Smooth muscle cell (in vitro differentiated cells): ENCODE results near the gene BCOR. TPM values are rescaled to one million over a fixed set of nuclear protein-coding genes. Genes with fewer than 3 reads are reported as not detected.

Experiments
- DNase-seq: peaks from one replicate; lab custom pipeline; 2025; ENCODE audit not compliant: unreplicated experiment; lab: John Stamatoyannopoulos, UW
- H2AFZ ChIP-seq: fragments of 200-600 bp; sonication (generic); 2 replicates; pipeline ENCODE4 v1.6.0; 2016; ENCODE audit warnings: antibody characterized with exemption, low read depth, mild to moderate bottlenecking
- H3F3A ChIP-seq: fragments of 200-600 bp; sonication (generic); 2 replicates; pipeline ENCODE4 v1.6.0; 2017; ENCODE audit warnings: antibody characterized with exemption, low read depth
- H3K27ac ChIP-seq: fragments of 200-600 bp; sonication (generic); 2 replicates; pipeline ENCODE4 v1.5.1; 2016; ENCODE audit warnings: low read depth, mild to moderate bottlenecking
- H3K27me3 ChIP-seq: fragments of 200-600 bp; sonication (generic); 2 replicates; pipeline ENCODE4 v1.6.1; 2016; ENCODE audit warnings: low read depth, mild to moderate bottlenecking
- H3K36me3 ChIP-seq: fragments of 200-600 bp; sonication (generic); 2 replicates; pipeline ENCODE4 v1.5.1; 2016; ENCODE audit warnings: low read depth
- H3K4me1 ChIP-seq: fragments of 200-600 bp; sonication (generic); 2 replicates; pipeline ENCODE4 v1.5.1; 2016; ENCODE audit warnings: low read depth
- H3K4me2 ChIP-seq: fragments of 200-600 bp; sonication (generic); 2 replicates; pipeline ENCODE4 v1.6.0; 2016; ENCODE audit warnings: mild to moderate bottlenecking
- H3K4me3 ChIP-seq: fragments of 200-600 bp; sonication (generic); 2 replicates; pipeline ENCODE4 v1.5.1; 2016; ENCODE audit warnings: mild to moderate bottlenecking
- H3K79me2 ChIP-seq: fragments of 200-600 bp; sonication (generic); 2 replicates; pipeline ENCODE4 v1.6.0; 2016; ENCODE audit warnings: low read depth, mild to moderate bottlenecking
- H3K9ac ChIP-seq: fragments of 200-600 bp; sonication (generic); 2 replicates; pipeline ENCODE4 v1.6.0; 2016; ENCODE audit warnings: low read depth
- H3K9me3 ChIP-seq: fragments of 200-600 bp; sonication (generic); replicated peaks from 2 replicates; pipeline ENCODE4 v1.5.1; 2016; ENCODE audit warnings: low read depth
- H4K20me1 ChIP-seq: fragments of 200-600 bp; sonication (generic); 2 replicates; pipeline ENCODE4 v1.6.0; 2016; ENCODE audit warnings: low read depth
- WGBS: methylation state at CpG from one replicate; pipeline ENCODE4 v1.1.7; 2016; ENCODE audit warnings: low lambda C conversion rate; 5-methylcytosine and 5-hydroxymethylcytosine counted together
- polyA plus RNA-seq: library from polyadenylated mRNA; unstranded; fragments of >200 nt; fragmentation: Nextera tagmentation; extraction: Ambion mirVana; gene quantifications from 2 replicates; pipeline ENCODE4 v1.2.1, GENCODE V29; 2016
- total RNA-seq: library from RNA; depleted of rRNA; stranded (reverse); fragments of >200 nt; gene quantifications from 2 replicates; pipeline ENCODE4 v1.2.3, GENCODE V29; 2014
- TF ChIP-seq, protein P1 (sequence below): fragments of 200-600 bp; sonication (generic); IDR thresholded peaks from 2 replicates; pipeline ENCODE4 v1.5.1; 2017; ENCODE audit warnings: borderline replicate concordance, mild to moderate bottlenecking, antibody characterized with exemption; ENCODE audit not compliant: insufficient read depth, poor library complexity, severe bottlenecking

Gene BCOR
- total and polyA plus RNA-seq, 2 experiments from 2014 or later, result 19.5 to 28.0 TPM

DNA sequence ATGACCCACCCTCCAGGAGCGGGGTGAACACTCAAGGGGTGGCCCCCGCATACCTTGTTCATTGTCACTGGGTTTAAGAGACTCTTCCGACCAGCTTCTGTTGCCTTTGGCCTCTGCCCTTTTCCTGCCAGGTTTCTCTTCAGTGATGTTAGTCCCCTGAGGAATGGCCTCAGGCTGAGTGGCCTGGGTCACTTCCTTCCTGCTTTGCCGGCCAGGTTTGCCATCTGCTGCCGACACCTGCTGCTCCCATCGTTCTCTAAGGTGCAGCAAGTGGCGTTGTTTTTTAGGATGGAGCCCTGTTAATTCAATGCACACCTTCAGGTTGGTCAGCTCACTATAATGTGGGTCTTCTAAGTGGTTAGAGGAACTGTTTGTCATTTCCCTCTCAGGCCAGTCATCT, 34.2 kb downstream of the BCOR start:
- Histone ChIP-seq H3K27ac (no peak overlapping the region), H4K20me1 (peaks cover 67% of the 10 kb centered on the region), H3K4me2 (no peak overlapping the region), H3K27me3 (no peaks in the 10 kb centered on the region), H3K79me2 (no peaks in the 10 kb centered on the region), H2AFZ (no peak overlapping the region), H3K9ac (no peak overlapping the region), H3K4me3 (no peak overlapping the region), H3K9me3 (no peaks in the 10 kb centered on the region), H3K4me1 (no peaks in the 10 kb centered on the region), H3F3A (no peaks in the 10 kb centered on the region), H3K36me3 (peaks cover 3% of the 10 kb centered on the region)
- no peak for DNase-seq
- TF ChIP-seq, protein P1, sequence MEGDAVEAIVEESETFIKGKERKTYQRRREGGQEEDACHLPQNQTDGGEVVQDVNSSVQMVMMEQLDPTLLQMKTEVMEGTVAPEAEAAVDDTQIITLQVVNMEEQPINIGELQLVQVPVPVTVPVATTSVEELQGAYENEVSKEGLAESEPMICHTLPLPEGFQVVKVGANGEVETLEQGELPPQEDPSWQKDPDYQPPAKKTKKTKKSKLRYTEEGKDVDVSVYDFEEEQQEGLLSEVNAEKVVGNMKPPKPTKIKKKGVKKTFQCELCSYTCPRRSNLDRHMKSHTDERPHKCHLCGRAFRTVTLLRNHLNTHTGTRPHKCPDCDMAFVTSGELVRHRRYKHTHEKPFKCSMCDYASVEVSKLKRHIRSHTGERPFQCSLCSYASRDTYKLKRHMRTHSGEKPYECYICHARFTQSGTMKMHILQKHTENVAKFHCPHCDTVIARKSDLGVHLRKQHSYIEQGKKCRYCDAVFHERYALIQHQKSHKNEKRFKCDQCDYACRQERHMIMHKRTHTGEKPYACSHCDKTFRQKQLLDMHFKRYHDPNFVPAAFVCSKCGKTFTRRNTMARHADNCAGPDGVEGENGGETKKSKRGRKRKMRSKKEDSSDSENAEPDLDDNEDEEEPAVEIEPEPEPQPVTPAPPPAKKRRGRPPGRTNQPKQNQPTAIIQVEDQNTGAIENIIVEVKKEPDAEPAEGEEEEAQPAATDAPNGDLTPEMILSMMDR, result no peak
- 91% methylated on average over 7 of the region's 7 CpGs for WGBS

DNA sequence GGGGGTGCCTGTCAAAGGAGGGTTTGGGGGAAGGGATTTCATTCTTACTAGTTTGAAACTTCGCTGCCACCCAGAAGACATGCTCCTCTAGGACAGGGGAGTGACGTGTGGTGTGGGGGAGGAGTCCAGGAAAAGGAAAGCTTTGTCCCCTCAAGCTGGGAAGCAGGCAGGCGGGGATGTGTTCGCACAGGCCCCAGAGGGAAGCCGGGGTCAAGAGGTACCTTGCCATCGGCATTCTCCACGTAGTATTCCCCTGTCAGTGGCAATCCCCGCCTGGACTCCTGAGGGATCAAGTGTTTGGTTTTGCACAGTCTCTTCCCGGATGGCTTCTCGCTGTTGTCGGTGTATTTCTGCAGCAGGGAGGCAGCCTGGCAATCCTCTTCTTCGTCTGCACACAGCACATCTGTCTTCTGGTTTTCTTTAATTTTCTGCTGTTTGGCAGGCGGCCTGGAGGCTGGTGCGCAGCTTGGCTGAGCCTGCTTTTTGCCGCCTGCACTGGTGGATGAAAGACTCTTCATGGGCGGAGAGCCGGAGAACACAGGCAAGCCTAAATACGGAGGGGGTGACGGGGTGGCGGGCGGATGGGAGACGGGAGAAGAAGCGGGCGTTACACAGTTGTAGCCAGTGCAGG, 35.1 kb downstream of the BCOR start:
- no peaks in the 10 kb centered on the region for H3K4me1 ChIP-seq
- no peaks in the 10 kb centered on the region for H3K9me3 ChIP-seq
- peaks cover 3% of the 10 kb centered on the region for H3K36me3 ChIP-seq
- no peak overlapping the region for H3K4me2 ChIP-seq
- no peak overlapping the region for H2AFZ ChIP-seq
- TF ChIP-seq, protein P1, result no peak
- H3K27me3 ChIP-seq, result no peaks in the 10 kb centered on the region
- no peak overlapping the region for H3K27ac ChIP-seq
- peaks cover 67% of the 10 kb centered on the region for H4K20me1 ChIP-seq
- H3K4me3 ChIP-seq, result no peak overlapping the region
- 77% methylated on average over 24 of the region's 24 CpGs for WGBS
- H3K9ac ChIP-seq, result no peak overlapping the region
- no peak for DNase-seq
- H3F3A ChIP-seq, result no peaks in the 10 kb centered on the region
- no peaks in the 10 kb centered on the region for H3K79me2 ChIP-seq

DNA sequence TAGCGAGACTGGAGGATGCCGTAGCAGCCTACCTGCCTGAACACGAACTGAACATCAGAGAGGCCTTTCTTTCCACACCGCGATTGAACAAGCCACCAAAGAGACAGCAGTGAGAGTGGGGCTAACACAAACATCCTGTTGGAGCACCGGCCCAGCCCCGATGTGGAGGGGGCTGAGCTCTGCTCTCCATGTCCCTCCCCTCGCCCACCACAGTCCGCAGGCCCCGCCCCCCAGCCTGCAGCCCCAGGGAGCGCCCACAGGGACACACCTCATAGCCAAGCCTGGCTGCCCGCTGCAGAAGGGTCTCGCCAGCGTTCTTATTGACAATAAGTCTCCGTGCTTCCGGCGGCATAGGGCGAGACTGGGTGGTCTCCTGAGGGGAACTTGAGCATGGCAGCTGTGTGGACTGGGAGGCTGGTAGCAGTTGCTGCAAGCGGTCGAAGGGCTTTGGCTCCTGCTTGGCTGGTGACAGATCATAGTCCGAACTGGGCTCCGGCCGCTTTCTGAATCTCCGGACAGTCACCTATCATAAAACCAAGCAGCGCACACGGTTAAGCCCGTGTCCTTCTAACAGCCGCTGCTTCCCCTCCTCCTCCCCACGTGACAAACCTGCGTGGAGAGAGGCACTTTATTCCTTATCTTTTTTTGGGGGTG, 35.8 kb downstream of the BCOR start:
- Histone ChIP-seq H3F3A (no peaks in the 10 kb centered on the region), H4K20me1 (peaks cover 62% of the 10 kb centered on the region), H3K27me3 (no peaks in the 10 kb centered on the region), H3K4me3 (no peak overlapping the region), H2AFZ (no peak overlapping the region), H3K79me2 (no peaks in the 10 kb centered on the region), H3K4me1 (no peaks in the 10 kb centered on the region), H3K9me3 (no peaks in the 10 kb centered on the region), H3K4me2 (no peak overlapping the region), H3K27ac (no peak overlapping the region), H3K9ac (no peak overlapping the region), H3K36me3 (peaks cover 3% of the 10 kb centered on the region)
- TF ChIP-seq, protein P1, result no peak
- 79% methylated on average over 30 of the region's 30 CpGs for WGBS
- no peak for DNase-seq

DNA sequence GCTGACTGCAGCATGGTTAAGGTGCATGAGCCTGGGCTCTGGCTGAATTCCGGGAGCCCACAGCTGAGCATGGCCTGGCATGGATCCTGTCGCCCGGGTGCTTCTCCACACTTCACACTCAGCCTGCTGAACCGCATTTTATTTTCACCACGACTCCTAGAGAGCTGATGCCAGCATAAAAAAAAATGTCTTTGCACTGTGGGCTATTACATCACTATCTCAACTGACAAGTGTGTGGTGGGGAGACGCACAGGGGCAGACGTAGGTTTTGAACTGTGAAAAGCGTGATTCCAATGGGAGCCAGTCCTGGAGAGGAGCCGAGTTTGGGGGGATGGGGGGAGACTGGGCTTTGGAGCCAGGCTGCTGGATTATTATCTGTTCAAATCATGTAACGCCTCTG, 36.8 kb downstream of the BCOR start:
- TF ChIP-seq, protein P1, result no peak
- WGBS, result 89% methylated on average over 10 of the region's 10 CpGs

More for the DNA sequence above, 36.8 kb downstream of the BCOR start:
- H3K36me3 ChIP-seq, result peaks cover 3% of the 10 kb centered on the region
- no peak overlapping the region for H2AFZ ChIP-seq
- no peaks in the 10 kb centered on the region for H3K27me3 ChIP-seq
- no peak overlapping the region for H3K4me3 ChIP-seq
- H3K9me3 ChIP-seq, result no peaks in the 10 kb centered on the region
- no peaks in the 10 kb centered on the region for H3F3A ChIP-seq
- H4K20me1 ChIP-seq, result peaks cover 52% of the 10 kb centered on the region
- DNase-seq, result no peak
- no peak overlapping the region for H3K27ac ChIP-seq
- no peaks in the 10 kb centered on the region for H3K4me1 ChIP-seq
- no peaks in the 10 kb centered on the region for H3K79me2 ChIP-seq
- H3K4me2 ChIP-seq, result no peak overlapping the region
- H3K9ac ChIP-seq, result no peak overlapping the region
